Smooth muscle cell (in vitro differentiated cells): Measurements from ENCODE around the gene METTL1. TPM values are rescaled to one million over a fixed set of nuclear protein-coding genes. Genes with fewer than 3 reads are reported as not detected.
A peak's percentile ranks its signal among the peaks of the same experiment; 100 is the strongest.

Source experiments
- DNase-seq: peaks from one replicate; lab custom pipeline; 2025; ENCODE audit not compliant: unreplicated experiment; lab: John Stamatoyannopoulos, UW
- H2AFZ ChIP-seq: fragments of 200-600 bp; sonication (generic); 2 replicates; pipeline ENCODE4 v1.6.0; 2016; ENCODE audit warnings: antibody characterized with exemption, low read depth, mild to moderate bottlenecking
- H3F3A ChIP-seq: fragments of 200-600 bp; sonication (generic); 2 replicates; pipeline ENCODE4 v1.6.0; 2017; ENCODE audit warnings: antibody characterized with exemption, low read depth
- H3K27ac ChIP-seq: fragments of 200-600 bp; sonication (generic); 2 replicates; pipeline ENCODE4 v1.5.1; 2016; ENCODE audit warnings: low read depth, mild to moderate bottlenecking
- H3K27me3 ChIP-seq: fragments of 200-600 bp; sonication (generic); 2 replicates; pipeline ENCODE4 v1.6.1; 2016; ENCODE audit warnings: low read depth, mild to moderate bottlenecking
- H3K36me3 ChIP-seq: fragments of 200-600 bp; sonication (generic); 2 replicates; pipeline ENCODE4 v1.5.1; 2016; ENCODE audit warnings: low read depth
- H3K4me1 ChIP-seq: fragments of 200-600 bp; sonication (generic); 2 replicates; pipeline ENCODE4 v1.5.1; 2016; ENCODE audit warnings: low read depth
- H3K4me2 ChIP-seq: fragments of 200-600 bp; sonication (generic); 2 replicates; pipeline ENCODE4 v1.6.0; 2016; ENCODE audit warnings: mild to moderate bottlenecking
- H3K4me3 ChIP-seq: fragments of 200-600 bp; sonication (generic); 2 replicates; pipeline ENCODE4 v1.5.1; 2016; ENCODE audit warnings: mild to moderate bottlenecking
- H3K79me2 ChIP-seq: fragments of 200-600 bp; sonication (generic); 2 replicates; pipeline ENCODE4 v1.6.0; 2016; ENCODE audit warnings: low read depth, mild to moderate bottlenecking
- H3K9ac ChIP-seq: fragments of 200-600 bp; sonication (generic); 2 replicates; pipeline ENCODE4 v1.6.0; 2016; ENCODE audit warnings: low read depth
- H3K9me3 ChIP-seq: fragments of 200-600 bp; sonication (generic); replicated peaks from 2 replicates; pipeline ENCODE4 v1.5.1; 2016; ENCODE audit warnings: low read depth
- H4K20me1 ChIP-seq: fragments of 200-600 bp; sonication (generic); 2 replicates; pipeline ENCODE4 v1.6.0; 2016; ENCODE audit warnings: low read depth
- WGBS: methylation state at CpG from one replicate; pipeline ENCODE4 v1.1.7; 2016; ENCODE audit warnings: low lambda C conversion rate; 5-methylcytosine and 5-hydroxymethylcytosine counted together
- polyA plus RNA-seq: library from polyadenylated mRNA; unstranded; fragments of >200 nt; fragmentation: Nextera tagmentation; extraction: Ambion mirVana; gene quantifications from 2 replicates; pipeline ENCODE4 v1.2.1, GENCODE V29; 2016
- total RNA-seq: library from RNA; depleted of rRNA; stranded (reverse); fragments of >200 nt; gene quantifications from 2 replicates; pipeline ENCODE4 v1.2.3, GENCODE V29; 2014
- TF ChIP-seq, protein P1 (sequence below): fragments of 200-600 bp; sonication (generic); IDR thresholded peaks from 2 replicates; pipeline ENCODE4 v1.5.1; 2017; ENCODE audit warnings: borderline replicate concordance, mild to moderate bottlenecking, antibody characterized with exemption; ENCODE audit not compliant: insufficient read depth, poor library complexity, severe bottlenecking

METTL1 gene
- total and polyA plus RNA-seq, 2 experiments from 2014 or later = 4.1 to 20.3 TPM

DNA sequence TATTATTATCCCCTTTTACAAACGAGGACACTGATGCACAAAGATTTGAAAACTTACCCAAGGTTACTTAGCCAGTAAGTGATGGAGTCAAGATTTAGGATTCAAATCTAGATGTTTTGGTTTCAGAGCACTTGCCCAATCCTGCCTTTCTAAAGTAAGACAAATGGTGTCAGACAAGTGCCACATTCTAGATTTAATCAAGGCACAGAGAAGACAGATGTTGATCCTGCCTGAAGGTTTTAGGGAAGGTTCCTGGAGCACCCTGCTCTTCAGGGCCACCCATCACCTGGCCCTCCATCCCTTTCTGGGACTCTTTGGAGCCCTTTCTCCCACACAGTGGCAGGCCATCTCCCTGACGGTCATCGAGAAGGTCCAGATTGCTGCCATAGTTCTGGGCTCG, 14.1 kb downstream of the METTL1 start:
- Histone ChIP-seq H2AFZ (no peak overlapping the region), H3K4me3 (no peak overlapping the region), H3K79me2 (no peaks in the 10 kb centered on the region), H4K20me1 (peaks cover 10% of the 10 kb centered on the region), H3K9me3 (no peaks in the 10 kb centered on the region), H3F3A (peaks cover 7% of the 10 kb centered on the region), H3K4me1 (peaks cover 18% of the 10 kb centered on the region), H3K27me3 (peaks cover 51% of the 10 kb centered on the region), H3K9ac (no peak overlapping the region), H3K27ac (no peak overlapping the region), H3K36me3 (no peaks in the 10 kb centered on the region), H3K4me2 (no peak overlapping the region)
- TF ChIP-seq, protein P1, sequence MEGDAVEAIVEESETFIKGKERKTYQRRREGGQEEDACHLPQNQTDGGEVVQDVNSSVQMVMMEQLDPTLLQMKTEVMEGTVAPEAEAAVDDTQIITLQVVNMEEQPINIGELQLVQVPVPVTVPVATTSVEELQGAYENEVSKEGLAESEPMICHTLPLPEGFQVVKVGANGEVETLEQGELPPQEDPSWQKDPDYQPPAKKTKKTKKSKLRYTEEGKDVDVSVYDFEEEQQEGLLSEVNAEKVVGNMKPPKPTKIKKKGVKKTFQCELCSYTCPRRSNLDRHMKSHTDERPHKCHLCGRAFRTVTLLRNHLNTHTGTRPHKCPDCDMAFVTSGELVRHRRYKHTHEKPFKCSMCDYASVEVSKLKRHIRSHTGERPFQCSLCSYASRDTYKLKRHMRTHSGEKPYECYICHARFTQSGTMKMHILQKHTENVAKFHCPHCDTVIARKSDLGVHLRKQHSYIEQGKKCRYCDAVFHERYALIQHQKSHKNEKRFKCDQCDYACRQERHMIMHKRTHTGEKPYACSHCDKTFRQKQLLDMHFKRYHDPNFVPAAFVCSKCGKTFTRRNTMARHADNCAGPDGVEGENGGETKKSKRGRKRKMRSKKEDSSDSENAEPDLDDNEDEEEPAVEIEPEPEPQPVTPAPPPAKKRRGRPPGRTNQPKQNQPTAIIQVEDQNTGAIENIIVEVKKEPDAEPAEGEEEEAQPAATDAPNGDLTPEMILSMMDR = no peak
- DNase-seq = no peak
- WGBS = 91% methylated on average over 4 of the region's 4 CpGs

DNA sequence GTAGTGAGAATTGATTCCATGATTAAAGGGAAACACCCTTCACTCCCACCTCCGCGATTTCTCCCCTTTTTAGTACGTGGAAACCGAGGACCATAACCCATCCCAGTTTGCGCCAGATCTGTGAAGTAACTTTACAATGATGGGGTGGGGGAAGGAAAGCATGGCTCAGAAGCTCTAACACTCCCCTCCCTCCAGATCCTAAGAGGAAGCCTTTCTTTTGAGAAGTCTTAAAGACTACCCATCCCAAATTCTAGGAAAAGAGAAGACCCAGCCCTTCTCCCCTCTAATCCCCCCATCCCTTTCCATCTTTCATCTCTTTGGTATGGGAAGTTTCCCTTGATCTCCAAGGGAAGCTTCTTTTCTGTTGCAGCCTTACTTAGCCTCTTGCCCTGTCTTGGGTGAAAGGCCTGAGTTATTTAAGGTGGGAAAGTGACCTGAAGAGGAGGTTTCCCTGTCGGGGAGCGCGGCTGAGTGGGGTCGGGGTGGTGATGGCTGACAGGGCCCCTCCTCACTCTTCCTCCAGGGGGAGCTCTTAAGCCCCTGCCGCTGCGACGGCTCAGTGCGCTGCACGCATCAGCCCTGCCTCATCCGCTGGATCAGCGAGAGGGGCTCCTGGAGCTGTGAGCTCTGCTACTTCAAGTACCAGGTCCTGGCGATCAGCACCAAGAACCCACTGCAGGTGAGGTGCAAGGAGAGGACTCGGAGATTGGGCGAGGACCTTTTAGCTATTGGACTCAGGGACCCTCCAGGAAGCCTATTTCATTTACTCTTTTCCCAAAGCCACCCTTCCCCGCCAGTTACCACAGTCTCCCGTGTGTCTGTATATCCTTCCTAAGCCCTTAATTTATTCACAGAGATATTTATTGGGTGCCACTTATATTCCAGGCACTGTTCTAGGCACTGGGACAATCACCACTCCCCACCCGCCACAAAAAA, 15.2 kb downstream of the METTL1 start:
- Histone ChIP-seq H2AFZ (no peak overlapping the region), H3K27ac (no peak overlapping the region), H3K36me3 (no peaks in the 10 kb centered on the region), H3F3A (peaks cover 7% of the 10 kb centered on the region), H4K20me1 (peaks cover 10% of the 10 kb centered on the region), H3K27me3 (peaks cover 40% of the 10 kb centered on the region), H3K79me2 (no peaks in the 10 kb centered on the region), H3K9me3 (no peaks in the 10 kb centered on the region), H3K4me1 (peaks cover 20% of the 10 kb centered on the region), H3K4me3 (peak overlapping the region; percentile 63), H3K4me2 (peak overlapping the region; percentile 94), H3K9ac (no peak overlapping the region)
- DNase-seq = no peak
- TF ChIP-seq, protein P1 = peak; percentile 60
- WGBS = 17% methylated on average over 22 of the region's 22 CpGs

DNA sequence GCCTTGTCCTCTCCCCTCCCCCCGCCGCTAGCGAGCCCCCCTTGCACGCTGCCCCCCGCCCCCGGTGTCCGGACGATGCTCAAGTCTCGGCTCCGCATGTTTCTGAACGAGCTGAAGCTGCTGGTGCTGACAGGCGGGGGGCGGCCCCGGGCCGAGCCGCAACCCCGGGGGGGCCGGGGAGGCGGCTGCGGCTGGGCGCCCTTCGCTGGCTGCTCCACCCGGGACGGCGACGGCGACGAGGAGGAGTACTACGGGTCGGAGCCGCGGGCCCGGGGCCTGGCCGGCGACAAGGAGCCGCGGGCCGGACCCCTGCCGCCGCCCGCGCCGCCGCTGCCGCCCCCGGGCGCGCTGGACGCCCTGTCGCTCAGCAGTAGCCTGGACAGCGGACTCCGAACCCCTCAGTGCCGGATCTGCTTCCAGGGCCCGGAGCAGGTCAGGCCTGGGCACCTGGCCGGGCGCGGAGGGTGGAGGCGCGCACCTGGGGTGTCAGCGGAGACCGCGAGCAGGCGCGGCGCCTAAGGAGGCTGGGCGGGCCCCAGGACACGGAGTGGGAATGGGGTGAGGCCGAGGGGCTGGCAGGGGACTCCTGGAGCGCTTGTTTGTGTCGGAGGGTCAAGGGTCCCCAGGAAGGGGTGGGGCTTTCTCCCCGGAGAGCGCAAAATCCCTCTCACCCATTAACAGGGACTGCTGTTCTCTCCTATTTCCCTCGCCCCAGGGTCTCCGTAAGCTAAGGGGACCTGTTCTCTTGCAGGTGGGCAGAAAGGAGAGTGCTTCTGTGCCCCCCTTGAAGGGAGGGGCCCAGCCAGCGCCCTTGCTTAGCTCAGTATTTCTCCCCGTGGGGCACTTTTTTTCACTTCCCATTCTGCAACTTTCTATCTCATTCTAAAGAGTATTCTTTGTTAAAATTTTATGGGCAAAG, 16.2 kb downstream of the METTL1 start:
- Histone ChIP-seq H3K9me3 (no peaks in the 10 kb centered on the region), H3K4me3 (peak overlapping the region; percentile 63), H3K36me3 (no peaks in the 10 kb centered on the region), H2AFZ (no peak overlapping the region), H3K4me2 (peak overlapping the region; percentile 94), H3K27ac (no peak overlapping the region), H3K27me3 (peaks cover 35% of the 10 kb centered on the region), H3K9ac (no peak overlapping the region), H3K4me1 (peaks cover 23% of the 10 kb centered on the region), H3K79me2 (peaks cover 9% of the 10 kb centered on the region), H4K20me1 (peaks cover 10% of the 10 kb centered on the region), H3F3A (peaks cover 7% of the 10 kb centered on the region)
- WGBS = 1% methylated on average over 57 of the region's 76 CpGs
- DNase-seq = no peak
- TF ChIP-seq, protein P1 = no peak
